Measurements from ENCODE around the gene GALNT2. TPM values are rescaled to one million over a fixed set of nuclear protein-coding genes. Genes with fewer than 3 reads are reported as not detected.

GALNT2 gene
- total and polyA plus RNA-seq, 10 of the 15 experiments (the other 5 are each of a cell fraction or from before 2014, with no cell fraction given) = 0.52 to 27.7 (median 16.3) TPM

GRCh38 chr1:230123280-230124185 is 56.5 kb downstream of the GALNT2 start (continued):
- TF ChIP-seq IKZF1 (conservative IDR thresholded peaks at IDR 0.05) (peak; percentile 76; the same call in 1 of the 2 replicates), ZZZ3 (IDR thresholded peaks at IDR 0.05; ENCODE audit: control insufficient read depth, insufficient read length, low read depth) (no peak), SMAD1 (IDR thresholded peaks at IDR 0.05; ENCODE audit: low read depth, partially characterized antibody) (peak; percentile 81), NKRF (conservative IDR thresholded peaks at IDR 0.05) (peak; percentile 72), HCFC1 (IDR thresholded peaks at IDR 0.05; ENCODE audit: low read length) (no peak), DPF2 (IDR thresholded peaks at IDR 0.05) (peak; percentile 82), SUPT20H (IDR thresholded peaks at IDR 0.05; ENCODE audit: borderline replicate concordance, control insufficient read depth, low read depth, low read length) (no peak), HDGF (IDR thresholded peaks at IDR 0.05) (no peak), ELK1 (IDR thresholded peaks at IDR 0.05; ENCODE audit: low read depth, low read length) (no peak), CREM (IDR thresholded peaks at IDR 0.05; ENCODE audit: low read depth) (peak; percentile 95), EED (IDR thresholded peaks at IDR 0.05; ENCODE audit: low read depth) (peak; percentile 64), NR2C2 (IDR thresholded peaks at IDR 0.05; ENCODE audit: borderline replicate concordance, control insufficient read depth, insufficient read length, low read depth) (no peak)
- TF ChIP-seq, protein P1, sequence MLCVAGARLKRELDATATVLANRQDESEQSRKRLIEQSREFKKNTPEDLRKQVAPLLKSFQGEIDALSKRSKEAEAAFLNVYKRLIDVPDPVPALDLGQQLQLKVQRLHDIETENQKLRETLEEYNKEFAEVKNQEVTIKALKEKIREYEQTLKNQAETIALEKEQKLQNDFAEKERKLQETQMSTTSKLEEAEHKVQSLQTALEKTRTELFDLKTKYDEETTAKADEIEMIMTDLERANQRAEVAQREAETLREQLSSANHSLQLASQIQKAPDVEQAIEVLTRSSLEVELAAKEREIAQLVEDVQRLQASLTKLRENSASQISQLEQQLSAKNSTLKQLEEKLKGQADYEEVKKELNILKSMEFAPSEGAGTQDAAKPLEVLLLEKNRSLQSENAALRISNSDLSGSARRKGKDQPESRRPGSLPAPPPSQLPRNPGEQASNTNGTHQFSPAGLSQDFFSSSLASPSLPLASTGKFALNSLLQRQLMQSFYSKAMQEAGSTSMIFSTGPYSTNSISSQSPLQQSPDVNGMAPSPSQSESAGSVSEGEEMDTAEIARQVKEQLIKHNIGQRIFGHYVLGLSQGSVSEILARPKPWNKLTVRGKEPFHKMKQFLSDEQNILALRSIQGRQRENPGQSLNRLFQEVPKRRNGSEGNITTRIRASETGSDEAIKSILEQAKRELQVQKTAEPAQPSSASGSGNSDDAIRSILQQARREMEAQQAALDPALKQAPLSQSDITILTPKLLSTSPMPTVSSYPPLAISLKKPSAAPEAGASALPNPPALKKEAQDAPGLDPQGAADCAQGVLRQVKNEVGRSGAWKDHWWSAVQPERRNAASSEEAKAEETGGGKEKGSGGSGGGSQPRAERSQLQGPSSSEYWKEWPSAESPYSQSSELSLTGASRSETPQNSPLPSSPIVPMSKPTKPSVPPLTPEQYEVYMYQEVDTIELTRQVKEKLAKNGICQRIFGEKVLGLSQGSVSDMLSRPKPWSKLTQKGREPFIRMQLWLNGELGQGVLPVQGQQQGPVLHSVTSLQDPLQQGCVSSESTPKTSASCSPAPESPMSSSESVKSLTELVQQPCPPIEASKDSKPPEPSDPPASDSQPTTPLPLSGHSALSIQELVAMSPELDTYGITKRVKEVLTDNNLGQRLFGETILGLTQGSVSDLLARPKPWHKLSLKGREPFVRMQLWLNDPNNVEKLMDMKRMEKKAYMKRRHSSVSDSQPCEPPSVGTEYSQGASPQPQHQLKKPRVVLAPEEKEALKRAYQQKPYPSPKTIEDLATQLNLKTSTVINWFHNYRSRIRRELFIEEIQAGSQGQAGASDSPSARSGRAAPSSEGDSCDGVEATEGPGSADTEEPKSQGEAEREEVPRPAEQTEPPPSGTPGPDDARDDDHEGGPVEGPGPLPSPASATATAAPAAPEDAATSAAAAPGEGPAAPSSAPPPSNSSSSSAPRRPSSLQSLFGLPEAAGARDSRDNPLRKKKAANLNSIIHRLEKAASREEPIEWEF (IDR thresholded peaks at IDR 0.05; ENCODE audit: insufficient replicate concordance, low read depth, low read length) = peak; percentile 70
- TF ChIP-seq, protein P2, sequence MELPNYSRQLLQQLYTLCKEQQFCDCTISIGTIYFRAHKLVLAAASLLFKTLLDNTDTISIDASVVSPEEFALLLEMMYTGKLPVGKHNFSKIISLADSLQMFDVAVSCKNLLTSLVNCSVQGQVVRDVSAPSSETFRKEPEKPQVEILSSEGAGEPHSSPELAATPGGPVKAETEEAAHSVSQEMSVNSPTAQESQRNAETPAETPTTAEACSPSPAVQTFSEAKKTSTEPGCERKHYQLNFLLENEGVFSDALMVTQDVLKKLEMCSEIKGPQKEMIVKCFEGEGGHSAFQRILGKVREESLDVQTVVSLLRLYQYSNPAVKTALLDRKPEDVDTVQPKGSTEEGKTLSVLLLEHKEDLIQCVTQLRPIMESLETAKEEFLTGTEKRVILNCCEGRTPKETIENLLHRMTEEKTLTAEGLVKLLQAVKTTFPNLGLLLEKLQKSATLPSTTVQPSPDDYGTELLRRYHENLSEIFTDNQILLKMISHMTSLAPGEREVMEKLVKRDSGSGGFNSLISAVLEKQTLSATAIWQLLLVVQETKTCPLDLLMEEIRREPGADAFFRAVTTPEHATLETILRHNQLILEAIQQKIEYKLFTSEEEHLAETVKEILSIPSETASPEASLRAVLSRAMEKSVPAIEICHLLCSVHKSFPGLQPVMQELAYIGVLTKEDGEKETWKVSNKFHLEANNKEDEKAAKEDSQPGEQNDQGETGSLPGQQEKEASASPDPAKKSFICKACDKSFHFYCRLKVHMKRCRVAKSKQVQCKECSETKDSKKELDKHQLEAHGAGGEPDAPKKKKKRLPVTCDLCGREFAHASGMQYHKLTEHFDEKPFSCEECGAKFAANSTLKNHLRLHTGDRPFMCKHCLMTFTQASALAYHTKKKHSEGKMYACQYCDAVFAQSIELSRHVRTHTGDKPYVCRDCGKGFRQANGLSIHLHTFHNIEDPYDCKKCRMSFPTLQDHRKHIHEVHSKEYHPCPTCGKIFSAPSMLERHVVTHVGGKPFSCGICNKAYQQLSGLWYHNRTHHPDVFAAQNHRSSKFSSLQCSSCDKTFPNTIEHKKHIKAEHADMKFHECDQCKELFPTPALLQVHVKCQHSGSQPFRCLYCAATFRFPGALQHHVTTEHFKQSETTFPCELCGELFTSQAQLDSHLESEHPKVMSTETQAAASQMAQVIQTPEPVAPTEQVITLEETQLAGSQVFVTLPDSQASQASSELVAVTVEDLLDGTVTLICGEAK (IDR thresholded peaks at IDR 0.05; ENCODE audit: borderline replicate concordance) = no peak
